Measurements from ENCODE around the gene PRICKLE2.

PRICKLE2 gene

DNA sequence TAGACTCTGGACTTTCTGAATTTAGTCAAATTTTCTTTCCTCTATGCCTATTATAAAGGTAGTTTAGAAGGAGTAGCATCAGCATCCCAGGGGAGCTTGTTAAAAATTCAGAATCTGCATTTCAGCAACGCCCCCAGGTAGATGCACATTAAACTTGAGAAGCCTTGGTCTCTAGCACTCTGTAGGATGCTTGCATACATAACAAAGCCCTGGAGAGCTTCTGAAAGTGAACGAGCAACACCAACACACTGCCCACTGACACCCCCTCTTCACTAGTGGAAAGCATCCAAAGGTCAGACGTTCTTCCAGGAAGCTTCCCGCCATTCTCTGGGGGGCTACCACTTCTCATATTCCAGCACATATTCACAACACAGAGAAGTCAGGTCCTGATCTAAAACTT is 6.5 kb downstream of the PRICKLE2 start:
- no peak for DNase-seq

DNA sequence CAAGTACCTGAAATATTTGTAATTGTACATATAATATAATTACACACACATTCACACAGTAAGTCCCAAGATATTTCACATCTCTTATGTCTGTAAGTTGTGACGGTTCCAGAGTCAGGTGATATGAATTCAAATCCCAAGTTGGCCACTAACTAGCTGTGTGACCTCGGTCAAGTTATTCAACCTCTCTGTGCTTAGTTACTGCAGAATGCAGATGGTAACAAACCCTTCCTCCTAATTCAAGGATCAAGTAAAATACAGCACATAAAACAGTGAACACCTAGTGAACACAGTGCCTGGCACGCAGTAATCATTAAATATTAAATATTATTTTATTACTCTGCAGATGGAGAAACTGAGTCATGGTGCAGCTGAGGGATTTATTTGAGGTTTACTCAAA is 6.9 kb downstream of the PRICKLE2 start:
- no peak for DNase-seq

DNA sequence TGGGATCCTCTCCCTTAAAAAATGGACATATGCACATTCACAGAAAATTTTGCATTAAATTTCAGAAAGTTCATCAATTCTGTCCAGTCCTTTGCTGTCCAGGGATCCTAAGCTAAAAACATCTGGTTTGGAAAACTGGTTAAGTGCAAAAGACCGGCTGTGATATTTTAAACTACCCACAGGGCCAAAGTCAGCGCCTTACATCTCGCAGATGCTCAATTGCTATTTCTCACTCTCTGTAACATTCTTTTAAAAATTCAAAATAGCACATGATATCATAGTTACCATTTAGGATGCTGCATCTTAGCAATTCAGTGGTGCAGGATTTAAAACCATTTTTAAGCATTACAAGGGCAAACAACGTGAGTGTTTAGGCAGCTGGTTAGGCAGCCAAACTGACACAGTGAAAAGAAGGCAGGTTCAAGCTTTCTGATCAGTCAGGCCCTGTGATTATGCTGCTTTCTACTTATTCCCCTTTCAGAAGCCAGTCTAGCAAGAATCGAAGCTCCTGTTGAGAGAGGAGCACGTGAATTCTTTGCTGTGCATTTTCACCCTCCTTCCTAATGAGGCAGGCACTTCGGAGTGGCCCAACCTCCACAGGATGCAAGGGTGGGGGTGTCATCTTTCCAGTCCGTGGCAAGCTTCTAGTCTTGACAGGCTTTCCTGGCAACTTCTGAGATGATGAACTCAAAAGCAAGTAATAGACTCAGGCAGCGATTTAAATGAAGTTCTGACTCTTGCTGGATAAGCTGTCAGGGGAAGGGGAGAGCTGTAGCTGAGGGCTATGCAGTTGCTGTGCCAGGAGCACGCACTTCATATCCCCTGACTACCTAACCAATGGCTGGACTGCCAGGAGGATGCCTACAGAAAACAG is 8.8 kb downstream of the PRICKLE2 start:
- DNase-seq = no peak

DNA sequence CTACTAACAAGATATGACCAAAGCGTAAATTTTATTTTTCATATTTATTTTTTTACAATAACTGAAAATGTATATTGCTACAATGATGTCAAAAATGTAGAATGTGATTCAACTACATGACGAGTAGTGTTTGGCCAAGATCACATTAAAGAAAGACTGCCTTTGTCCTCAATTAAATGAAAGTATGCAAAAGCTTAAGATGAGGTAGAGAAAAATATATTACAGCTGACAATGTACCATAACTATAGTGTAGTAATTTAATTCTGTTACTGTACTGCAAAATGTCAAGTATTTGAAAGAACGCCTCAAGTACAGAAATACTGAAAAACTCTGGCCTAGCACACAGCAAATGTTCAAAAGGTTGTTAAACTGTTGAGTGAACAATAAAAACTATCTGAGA is 9.7 kb downstream of the PRICKLE2 start:
- no peak for DNase-seq

DNA sequence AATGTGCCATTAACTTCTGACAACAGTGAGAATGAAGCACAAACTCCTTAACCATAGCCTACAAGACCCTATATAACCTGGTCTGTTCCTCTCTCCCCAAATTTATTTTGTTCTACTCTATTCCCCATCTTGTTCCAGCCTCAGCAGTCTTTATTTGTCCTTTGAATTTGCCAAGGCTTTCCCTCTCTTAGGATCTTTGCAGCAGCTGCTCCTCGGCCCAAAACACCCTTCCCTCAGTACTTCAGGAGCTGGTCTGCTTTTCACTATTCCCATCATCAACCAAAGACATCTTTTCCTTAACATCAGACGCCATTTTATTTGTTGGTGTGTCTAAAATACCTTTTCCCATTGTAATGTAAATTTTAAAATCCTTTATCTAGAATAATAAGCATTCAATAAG is 10.2 kb downstream of the PRICKLE2 start:
- DNase-seq = no peak

DNA sequence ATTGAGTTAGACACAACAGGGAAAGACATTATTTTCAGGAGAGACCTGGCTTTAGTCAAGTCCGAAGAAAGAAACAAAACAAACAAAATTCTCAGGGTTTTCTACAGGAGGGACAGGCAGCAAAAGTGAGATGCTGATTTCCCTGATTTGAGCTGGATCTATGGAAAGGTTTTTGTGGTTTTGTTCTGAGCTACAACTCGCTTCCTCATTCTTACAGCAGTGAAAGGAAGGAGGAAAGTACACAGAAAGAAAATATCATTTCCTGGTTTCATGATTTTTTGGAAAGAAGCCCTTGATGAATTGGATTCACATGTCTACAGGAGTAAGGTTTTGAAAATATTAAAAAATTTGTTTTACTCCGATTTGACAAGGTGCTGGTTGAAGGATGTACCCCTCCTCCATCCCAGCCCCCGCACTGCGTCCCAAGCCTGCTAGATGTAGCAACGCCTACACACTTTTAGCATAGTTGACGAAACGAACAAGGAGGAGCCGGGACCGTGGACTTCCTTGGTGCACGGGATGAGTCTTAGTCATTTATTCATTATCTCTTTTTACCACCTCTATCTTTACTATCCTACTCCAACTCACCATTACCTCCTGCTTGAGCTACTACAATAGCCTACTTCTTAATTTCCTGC is 10.8 kb downstream of the PRICKLE2 start:
- DNase-seq = no peak

DNA sequence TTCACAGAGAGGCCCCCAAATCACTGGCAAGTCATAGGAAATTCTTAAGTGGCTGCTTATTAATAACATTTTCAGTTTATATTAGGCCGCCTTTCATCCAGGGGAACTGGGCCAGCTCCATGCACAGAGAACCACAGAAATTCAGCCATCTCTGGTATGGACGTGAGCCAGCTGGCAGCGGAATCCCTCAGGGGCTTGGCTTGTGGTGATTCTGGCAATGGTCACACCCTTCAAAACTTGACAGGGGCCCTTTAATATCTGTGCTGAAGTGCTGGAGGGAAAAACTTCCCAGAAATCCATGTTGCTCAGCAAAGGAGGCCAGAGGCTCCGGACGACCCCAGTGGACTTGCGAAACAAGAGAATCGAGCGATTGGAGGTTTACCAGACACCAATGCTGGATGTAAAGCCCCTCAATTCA is 11.3 kb downstream of the PRICKLE2 start:
- DNase-seq = no peak

DNA sequence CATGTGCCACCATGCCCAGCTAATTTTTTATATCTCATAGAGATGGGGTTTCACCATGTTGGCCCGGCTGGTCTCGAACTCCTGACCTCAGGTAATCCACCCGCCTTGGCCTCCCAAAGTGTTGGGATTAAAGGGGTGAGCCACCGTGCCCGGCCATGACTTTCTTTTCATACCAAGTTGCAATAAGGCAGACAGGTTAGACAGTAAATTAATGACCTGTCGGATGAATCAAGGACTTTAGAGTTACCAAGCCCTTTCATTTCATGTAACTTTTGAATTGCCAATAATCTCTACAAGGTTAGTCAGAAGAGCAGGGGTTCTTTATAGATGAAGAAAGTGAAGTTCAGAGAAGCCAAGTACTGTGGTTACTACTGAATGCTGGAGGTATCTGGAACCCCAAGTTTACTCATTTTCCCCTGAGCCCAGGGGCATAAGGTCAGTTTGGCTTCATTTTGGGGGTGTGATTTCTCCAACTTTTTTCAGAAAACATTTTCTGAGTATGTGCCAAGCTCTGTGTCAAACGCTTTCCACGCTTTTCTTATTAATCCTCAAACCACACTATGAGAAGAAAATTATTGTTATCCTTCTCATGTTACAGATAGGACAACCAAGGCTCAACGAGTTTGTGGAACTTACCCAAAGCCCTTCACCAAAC is 11.9 kb downstream of the PRICKLE2 start:
- DNase-seq = no peak

DNA sequence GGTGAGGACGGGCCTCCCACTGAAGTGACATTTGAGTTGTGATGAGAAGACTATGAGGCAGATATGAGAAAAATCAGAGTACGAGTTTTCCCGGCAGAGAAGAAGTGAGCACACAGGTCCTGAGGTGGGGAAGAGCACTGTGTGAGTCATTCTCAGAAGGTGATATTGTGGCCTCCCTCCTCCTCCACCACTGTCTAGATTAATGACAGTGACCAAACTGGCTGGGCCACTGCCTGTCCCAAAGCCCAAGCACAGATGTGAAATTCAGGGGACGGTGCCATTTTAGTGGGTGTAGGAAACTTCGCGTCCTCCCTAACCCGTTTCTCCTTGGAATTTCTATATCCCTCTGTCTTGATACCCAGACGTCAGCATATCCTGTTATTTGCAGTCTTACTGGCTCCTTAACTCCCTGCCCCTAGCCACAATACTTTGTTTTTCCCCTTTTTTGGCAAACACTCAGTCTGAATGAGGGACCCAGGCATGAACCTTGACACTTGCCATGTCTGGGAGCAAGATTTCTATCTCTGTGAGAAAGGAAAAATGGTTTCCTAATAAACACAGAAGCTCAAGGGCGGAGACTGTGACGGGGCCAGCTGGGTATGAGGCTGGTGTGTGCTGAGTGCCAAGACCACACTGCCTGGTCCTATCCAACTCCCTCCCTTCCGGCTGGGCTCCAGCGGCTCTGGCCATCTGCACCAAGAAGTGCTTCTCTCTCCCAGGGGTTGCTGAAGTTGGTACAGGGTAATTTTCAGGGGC is 15.2 kb downstream of the PRICKLE2 start:
- DNase-seq = no peak

DNA sequence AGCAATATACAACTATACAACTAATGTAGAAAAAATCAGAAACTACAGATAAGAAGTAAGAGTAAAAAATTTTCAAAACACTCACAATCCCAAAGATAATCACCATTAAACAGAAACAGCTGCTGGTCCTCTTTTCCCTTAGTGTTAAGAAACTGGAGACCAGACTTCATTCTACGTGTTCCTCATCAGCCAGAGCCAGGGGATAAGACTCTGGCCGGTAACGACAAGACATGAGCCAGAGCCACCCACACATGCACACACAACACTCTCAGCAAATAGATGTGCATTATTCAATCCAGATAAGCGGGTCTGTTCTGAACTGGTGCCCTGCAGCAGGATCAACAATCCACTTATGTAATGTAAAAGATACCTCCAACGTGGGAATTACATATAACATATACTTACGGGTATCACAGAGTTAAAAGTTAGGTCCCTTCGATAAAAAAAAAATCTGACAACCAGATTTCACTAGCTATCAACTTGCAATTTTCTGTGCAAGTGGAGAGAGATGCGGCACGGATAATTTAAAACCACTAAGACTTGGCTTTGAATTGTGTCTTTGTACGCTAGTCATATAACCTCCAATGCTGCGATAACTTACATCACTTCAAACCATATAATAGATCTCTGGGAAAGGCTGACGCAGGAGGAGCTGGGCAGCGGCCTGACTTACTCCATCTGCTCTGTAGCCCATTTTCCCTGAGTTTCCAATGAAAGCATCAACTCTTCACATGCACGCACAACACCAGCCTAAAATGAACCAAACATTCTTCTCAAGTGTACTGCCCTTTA is 17.8 kb downstream of the PRICKLE2 start:
- DNase-seq = no peak

DNA sequence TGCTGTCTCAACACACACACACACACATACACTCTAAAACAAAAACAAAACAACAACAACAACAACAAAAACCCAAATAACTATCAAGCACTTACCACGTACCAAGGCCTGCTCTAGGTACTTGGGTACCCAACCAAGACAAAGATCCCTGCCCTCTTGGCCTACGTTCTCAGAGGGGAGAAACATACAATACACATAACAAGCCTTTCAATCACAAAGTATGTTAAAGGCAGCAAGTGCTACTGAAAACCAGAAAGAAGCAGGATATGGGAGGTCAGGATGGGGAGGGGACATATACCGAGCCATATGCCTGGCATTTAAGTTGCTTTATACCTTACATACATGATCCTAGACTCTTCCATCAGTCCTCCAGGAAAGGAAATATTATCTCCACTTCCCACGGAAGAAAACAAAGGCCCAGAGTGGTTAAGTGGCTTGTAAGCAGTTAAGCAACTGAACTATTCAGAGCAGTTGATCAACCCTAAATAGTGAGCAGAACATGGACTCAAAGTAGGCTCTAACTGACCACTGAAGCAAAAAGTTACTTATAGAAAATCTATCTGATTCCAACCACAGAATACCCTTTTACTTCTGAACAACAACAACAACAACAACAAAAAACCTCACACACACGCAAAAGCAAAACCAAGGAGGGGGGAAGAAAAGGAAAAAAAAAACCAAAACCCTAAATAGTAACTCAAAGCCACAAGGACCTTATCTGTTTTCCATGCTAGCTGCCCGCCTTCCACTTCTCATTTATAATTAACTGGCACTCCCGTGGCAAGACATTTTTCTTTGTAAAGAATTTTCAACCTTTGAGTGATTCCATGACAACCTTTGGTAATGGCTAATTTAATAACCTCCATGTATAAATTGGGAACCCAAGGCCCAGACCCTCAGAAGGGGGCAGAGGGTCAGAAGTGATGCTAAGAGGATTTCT is 21.0 kb downstream of the PRICKLE2 start:
- DNase-seq = no peak

DNA sequence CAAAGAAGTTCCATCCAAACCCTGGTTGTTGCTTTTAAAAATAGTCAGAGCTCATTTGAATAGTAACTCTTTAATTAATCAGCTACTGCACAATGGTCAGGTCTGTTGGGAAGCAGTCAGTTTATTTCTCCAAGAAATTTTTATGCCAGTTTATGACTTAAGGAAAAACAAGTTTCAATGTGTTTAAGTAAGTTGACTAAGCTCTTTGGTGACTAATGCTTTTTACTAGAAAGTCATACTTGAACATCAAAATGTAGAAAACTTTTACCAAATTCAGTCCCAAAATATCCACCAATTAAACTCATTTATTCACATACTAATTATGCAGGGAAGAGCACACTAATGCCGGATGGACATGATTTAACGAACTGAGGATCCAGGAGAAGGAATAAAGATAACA is 22.1 kb downstream of the PRICKLE2 start:
- no peak for DNase-seq

DNA sequence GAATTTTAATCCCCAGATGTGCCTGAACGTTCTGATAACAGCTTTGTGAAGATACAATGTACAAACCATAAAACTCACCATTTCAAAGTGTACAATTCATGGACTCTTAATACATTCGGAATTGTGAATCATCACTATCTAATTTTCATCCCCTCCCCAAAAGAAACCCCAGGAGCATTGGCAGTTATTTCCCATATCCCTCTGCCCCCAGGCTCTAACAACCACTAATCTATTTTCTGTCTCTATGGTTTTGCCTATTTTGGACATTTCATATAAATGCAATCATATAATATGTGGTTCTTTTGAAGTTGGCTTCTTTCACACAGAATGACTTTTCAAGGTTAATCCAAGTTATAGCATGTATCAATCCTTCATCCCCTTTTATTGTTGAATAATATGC is 25.3 kb downstream of the PRICKLE2 start:
- no peak for DNase-seq

DNA sequence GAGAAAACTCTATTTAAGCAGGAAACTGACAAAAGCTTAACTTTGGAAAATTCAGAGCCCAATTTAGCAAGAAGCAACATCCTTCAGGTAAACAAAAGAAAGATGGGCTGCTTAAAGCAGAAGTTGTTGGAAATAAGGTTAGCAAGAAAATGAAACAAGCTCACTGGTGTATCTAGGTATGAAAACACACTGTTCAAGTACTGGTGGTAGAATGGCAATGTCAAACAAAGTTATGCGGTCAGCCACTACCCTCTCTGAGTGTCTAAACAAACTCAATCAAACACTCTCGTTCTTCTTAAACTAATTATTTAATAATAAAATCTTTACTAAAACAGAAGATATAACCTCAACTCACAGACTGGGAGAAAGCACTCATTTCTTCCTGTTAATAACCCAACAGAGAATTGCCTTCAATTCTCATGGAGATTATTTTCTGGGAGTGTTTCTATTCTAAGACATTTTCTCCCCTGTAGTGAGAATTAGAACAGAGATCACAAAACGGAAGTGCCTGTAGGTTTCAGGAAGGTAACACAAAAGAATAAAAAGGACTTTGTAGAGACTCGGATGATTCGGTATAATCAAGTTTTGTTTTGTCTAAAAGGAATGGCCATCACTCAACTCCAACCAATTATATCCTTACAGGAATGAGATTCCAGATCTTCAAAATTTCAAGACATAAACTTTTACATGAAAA is 28.9 kb downstream of the PRICKLE2 start:
- DNase-seq = no peak

DNA sequence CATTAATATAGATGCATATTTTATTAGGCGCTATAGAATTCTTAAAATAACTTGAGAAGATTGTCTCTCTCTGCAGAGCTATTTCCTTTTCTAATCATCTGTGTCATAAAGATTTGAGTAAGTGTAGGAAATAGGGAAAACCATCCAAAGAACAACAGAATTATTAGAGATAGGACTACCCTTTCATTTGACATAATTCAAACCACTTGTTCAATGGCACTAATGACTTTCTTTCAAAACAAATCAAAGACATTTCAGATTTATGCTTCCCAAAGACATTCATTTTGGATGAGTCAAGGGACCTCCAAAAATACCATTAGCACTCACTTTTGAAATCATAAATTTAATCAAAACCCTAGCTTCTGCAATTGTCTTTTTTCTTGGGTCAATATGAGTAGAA is 29.5 kb downstream of the PRICKLE2 start:
- no peak for DNase-seq

DNA sequence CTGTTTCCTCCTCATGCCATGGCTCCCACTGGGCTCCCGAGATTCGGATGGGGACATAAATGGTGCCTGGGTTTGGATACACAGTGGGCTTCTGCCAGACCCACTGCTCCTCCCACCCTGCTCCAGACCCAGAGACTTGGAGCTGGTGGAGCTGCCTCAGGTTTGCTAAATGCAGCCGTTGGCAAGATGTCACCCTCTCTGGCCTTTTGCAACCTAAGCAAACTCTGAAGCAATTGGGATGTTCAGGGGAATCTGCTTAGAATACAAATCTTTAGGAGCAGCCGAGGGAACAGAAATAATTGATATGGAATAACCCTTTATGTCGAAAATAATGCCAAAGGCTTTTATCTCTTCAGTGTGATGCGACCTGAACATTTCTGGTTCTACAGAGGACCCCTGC is 33.4 kb downstream of the PRICKLE2 start:
- DNase-seq = no peak

DNA sequence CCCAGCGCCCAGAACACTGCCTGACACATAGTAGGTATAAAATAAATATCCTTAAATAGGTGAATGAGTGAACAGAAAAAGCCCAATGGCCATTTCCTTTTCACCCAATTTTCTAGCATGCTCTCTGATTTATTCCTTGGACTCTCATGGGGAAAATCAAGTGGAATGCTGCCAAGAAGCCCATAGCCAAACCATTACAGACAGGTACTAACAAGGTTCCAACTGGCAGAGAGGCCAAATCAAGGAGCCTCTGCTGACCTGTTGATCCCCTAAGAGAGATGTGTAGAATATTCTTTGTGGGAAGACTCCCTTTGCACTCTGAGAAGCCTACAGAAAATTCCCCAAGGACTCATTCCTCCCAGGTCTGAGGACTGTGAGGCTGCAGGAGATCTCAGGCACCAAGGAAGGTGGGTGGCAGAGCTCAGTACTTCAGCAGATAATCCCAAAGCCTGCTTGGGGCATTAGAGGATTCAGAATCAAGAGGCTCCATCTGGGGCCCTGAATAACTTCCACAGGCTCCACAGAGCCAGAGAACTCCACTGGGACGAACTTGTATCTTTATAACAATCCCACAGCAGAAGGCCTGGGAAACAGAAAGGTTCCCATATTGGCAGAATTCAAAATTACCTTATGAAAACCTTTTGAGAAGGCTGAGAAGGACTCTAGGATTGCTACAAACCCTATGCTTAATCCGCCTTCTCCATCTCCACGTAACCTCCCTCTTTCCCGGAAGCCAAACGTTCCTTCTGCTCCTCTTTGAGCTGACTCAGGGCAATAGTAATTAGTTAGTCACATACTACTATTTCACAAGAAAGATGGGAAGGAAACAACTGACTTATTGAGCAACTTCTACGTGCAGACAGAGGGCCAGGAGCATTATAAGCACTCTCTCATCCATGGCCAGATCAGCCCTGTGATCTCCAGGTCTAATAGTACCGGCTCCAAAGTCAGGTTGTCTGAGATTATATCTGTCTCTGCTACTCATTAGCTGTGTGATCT is 34.5 kb downstream of the PRICKLE2 start:
- no peak for DNase-seq

DNA sequence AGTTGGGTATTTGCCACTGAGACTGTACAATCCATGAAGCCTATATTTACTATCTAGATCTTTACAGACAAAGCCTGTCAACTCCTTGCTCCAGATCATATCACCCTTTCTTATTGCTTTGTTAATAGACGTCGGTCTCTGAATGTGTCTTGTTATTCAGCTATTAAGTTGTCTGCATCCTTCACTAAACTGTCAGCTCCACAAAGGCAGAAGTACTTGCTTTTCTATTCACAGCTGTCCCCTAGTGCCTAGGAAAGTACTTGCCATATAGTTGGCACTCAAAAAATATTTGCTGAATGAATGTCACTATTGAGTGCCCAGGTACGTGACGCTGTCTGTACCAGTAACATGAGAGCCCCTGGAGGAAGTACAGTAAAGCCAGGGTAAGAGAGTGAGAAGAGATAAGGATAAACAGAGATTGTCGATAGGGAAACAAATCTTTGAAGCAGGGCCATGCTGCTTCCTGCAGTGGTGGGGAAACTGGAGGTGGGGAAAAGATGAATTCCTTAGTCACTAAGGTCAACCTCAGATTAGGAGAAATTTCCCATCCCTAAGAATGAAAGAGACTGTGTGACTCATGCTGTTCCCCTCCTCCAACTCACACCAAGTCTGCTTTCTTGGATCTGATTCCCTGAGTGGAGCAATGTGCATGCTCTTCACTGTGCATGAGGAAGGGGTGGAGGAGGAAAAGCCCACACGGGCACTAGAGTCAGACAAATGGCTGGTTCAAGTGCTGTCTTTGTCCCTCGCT is 36.3 kb downstream of the PRICKLE2 start:
- DNase-seq = no peak
